Measurements from ENCODE around the gene RNPEPL1. TPM values are rescaled to one million over a fixed set of nuclear protein-coding genes. Genes with fewer than 3 reads are reported as not detected.

Gene RNPEPL1
- total and polyA plus RNA-seq, 2 experiments from 2014 or later = 6.0 to 21.0 TPM

DNA sequence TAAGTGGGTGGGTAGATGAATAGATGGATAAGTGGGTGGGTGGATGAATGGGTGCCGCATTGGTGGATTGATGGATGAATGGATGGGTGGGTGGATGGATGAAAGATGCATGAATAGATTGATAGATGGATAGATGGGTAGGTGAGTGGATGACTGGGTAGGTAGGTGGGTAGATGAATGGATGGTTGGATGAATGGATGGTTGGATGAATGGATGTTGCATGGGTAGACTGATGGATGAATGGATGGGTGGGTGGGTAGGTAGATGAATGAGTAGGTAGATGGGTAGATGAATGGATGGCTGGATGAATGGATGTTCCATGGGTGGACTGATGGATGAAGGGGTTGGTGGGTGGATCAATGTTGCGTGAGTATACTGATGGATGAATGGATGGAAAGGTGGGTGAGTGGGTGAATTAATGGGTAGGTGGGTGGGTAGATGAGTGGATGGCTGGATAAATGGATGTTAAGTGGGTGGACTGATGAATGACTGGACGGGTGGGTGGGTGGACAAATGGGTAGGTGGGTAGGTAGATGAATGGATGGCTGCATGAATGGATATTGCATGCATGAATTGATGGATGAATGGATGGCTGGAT is 41.0 kb upstream of the RNPEPL1 start (continued):
- no peak for TF ChIP-seq ZNF462 (CRISPR knock-in tag; IDR thresholded peaks at IDR 0.05)
- TF ChIP-seq REST (IDR thresholded peaks at IDR 0.05; ENCODE audit: unreplicated experiment) = no peak
- no peak for TF ChIP-seq EZH2 (IDR thresholded peaks at IDR 0.05; ENCODE audit: low read depth, unreplicated experiment)

DNA sequence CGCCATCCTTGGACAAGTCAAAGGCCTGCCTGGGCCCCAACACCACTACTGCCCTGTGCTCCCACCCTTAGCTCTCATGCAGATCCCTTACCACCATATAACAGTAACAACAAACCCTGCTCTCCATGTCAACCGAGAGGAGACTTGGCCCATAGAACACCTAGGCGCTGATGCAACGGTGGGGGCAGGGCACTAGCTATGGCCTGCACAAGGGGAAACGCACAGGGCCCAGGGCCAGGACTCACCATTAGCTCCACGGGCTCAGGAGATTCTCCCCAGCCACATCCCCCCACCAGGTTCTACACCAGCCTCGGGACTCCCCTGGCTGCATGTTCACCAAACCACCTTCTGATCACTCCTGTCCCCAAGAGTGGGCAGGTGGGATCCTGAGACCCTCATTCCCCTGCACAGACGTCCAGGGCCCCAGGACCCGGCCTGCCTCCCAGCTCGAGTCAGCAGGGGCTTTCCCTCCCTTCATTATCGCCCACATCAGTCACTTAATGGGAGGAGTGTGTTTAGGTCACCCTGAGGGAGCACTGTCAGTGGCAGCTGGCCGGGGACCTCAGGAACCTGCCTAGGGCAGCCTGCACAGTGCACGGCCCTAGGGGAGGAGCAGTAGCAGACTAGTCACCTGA is 39.8 kb upstream of the RNPEPL1 start:
- H3K27me3 ChIP-seq (ENCODE audit: insufficient read depth) = no peaks in the 10 kb centered on the region
- DNase-seq (ENCODE audit: low spot score) = no peak
- TF ChIP-seq STAT1 (IDR thresholded peaks at IDR 0.05; ENCODE audit: unreplicated experiment) = no peak
- no peak for TF ChIP-seq POLR2AphosphoS5 (IDR thresholded peaks at IDR 0.05; ENCODE audit: low read depth)

More for the DNA sequence above, 39.8 kb upstream of the RNPEPL1 start:
- Histone ChIP-seq H3K27ac (ENCODE audit: low read depth) (no peak overlapping the region), H3F3A (replicated peaks; ENCODE audit: low read depth) (no peaks in the 10 kb centered on the region), H3K9me2 (ENCODE audit: insufficient read depth) (peaks cover 3% of the 10 kb centered on the region; the same call in 1 of the 2 replicates), H3K4me2 (no peak overlapping the region), H3K79me2 (replicated peaks; ENCODE audit: insufficient read depth) (no peaks in the 10 kb centered on the region), H2AFZ (no peak overlapping the region), H4K20me1 (replicated peaks; ENCODE audit: insufficient read depth) (no peaks in the 10 kb centered on the region), H3K4me3 (no peak overlapping the region), H3K36me3 (ENCODE audit: insufficient read depth) (peaks cover 14% of the 10 kb centered on the region; the same call in 1 of the 2 replicates), H3K4me1 (ENCODE audit: insufficient read depth) (no peaks in the 10 kb centered on the region)
- H3K4me1 Mint-ChIP-seq = no peaks in the 10 kb centered on the region
- peaks cover 86% of the 10 kb centered on the region for H3K9me3 Mint-ChIP-seq
- no peak overlapping the region for H3K4me3 Mint-ChIP-seq
- H3K27ac Mint-ChIP-seq = no peak overlapping the region
- H3K36me3 Mint-ChIP-seq (ENCODE audit: low read depth) = peaks cover 75% of the 10 kb centered on the region
- no peak for ATAC-seq
- H3K27me3 Mint-ChIP-seq (ENCODE audit: insufficient read depth, low read depth, poor library complexity) = peaks cover 5% of the 10 kb centered on the region
